HEK293T (cell line): ENCODE measurements around the gene FAM107B.

ENCODE experiments used
- ARNT ChIP-seq: fragments of 450-650 bp; IDR thresholded peaks from 2 replicates; pipeline ENCODE4 v1.6.1; 2017; ENCODE audit warnings: mild to moderate bottlenecking
- BHLHE40 ChIP-seq: fragments of 450-650 bp; IDR thresholded peaks from 2 replicates; pipeline ENCODE4 v1.6.1; 2016; ENCODE audit warnings: mild to moderate bottlenecking, moderate library complexity, borderline replicate concordance
- ELF4 ChIP-seq: fragments of 450-650 bp; IDR thresholded peaks from 2 replicates; pipeline ENCODE4 v1.6.1; 2017; ENCODE audit warnings: antibody characterized with exemption
- FOXA1 ChIP-seq: fragments of 450-650 bp; IDR thresholded peaks from 2 replicates; pipeline ENCODE4 v1.6.1; 2016; ENCODE audit warnings: mild to moderate bottlenecking
- FOXK2 ChIP-seq: fragments of 450-650 bp; IDR thresholded peaks from 2 replicates; pipeline ENCODE4 v1.6.1; 2016; ENCODE audit warnings: mild to moderate bottlenecking
- HDGF ChIP-seq: fragments of 450-650 bp; IDR thresholded peaks from 2 replicates; pipeline ENCODE4 v1.6.1; 2017; ENCODE audit warnings: antibody characterized with exemption, borderline replicate concordance
- L3MBTL2 ChIP-seq: fragments of 450-650 bp; conservative IDR thresholded peaks from 2 replicates; pipeline ENCODE4 v1.6.1; 2016; ENCODE audit warnings: mild to moderate bottlenecking
- LEF1 ChIP-seq: fragments of 450-650 bp; IDR thresholded peaks from 2 replicates; pipeline ENCODE4 v1.6.1; 2017; ENCODE audit warnings: mild to moderate bottlenecking, borderline replicate concordance
- NFRKB ChIP-seq: fragments of 450-650 bp; IDR thresholded peaks from 2 replicates; pipeline ENCODE4 v1.6.1; 2016; ENCODE audit warnings: mild to moderate bottlenecking, moderate library complexity
- PKNOX1 ChIP-seq: fragments of 450-650 bp; IDR thresholded peaks from 2 replicates; pipeline ENCODE4 v1.6.1; 2016
- SP1 ChIP-seq: fragments of 450-650 bp; IDR thresholded peaks from 2 replicates; pipeline ENCODE4 v1.6.1; 2017
- SUZ12 ChIP-seq: fragments of 450-650 bp; IDR thresholded peaks from 2 replicates; pipeline ENCODE4 v1.6.1; 2016; ENCODE audit warnings: mild to moderate bottlenecking
- TARDBP ChIP-seq: fragments of 450-650 bp; IDR thresholded peaks from 2 replicates; pipeline ENCODE4 v1.6.1; 2016
- ZNF384 ChIP-seq: fragments of 450-650 bp; IDR thresholded peaks from 2 replicates; pipeline ENCODE4 v1.6.1; 2016

GRCh38 chr10:14635043-14635710, 139.5 kb downstream of the FAM107B start:
- no peak for TF ChIP-seq SP1
- no peak for TF ChIP-seq ELF4
- TF ChIP-seq BHLHE40, result no peak
- TF ChIP-seq SUZ12, result no peak
- TF ChIP-seq FOXK2, result no peak
- no peak for TF ChIP-seq TARDBP
- TF ChIP-seq PKNOX1, result no peak
- TF ChIP-seq HDGF, result no peak
- no peak for TF ChIP-seq L3MBTL2
- TF ChIP-seq NFRKB, result no peak
- no peak for TF ChIP-seq FOXA1
- TF ChIP-seq ZNF384, result no peak
- TF ChIP-seq LEF1, result no peak
- TF ChIP-seq ARNT, result no peak
